Activated B cell treated with CpG ODN at 0.5 μM for 24 hours (primary cell): ENCODE results near the gene HOXD11. TPM values are rescaled to one million over a fixed set of nuclear protein-coding genes. Genes with fewer than 3 reads are reported as not detected.

Experiments used
- ATAC-seq: fragments of 200-7000 bp; cut with Tn5 transposase; one replicate; pipeline ENCODE4 v1.10.0; 2021; ENCODE audit warnings: low read depth, mild to moderate bottlenecking, moderate library complexity
- CTCF ChIA-PET: fragments of 350-600 bp; sonication (Branson Sonifier 250); formaldehyde crosslinking; loops from one replicate; lab custom pipeline; 2021; ENCODE audit warnings: antibody characterized with exemption; lab: Charles Lee
- POLR2A ChIA-PET: fragments of 350-600 bp; sonication (Branson Sonifier 250); formaldehyde crosslinking; loops from one replicate; lab custom pipeline; 2021; ENCODE audit warnings: antibody characterized with exemption; lab: Charles Lee
- DNase-seq: peaks from one replicate; pipeline ENCODE4 v3.0.0; 2022
- H3K27ac Mint-ChIP-seq: one replicate; pipeline ENCODE4 v1.8.0; 2020; ENCODE audit warnings: mixed read lengths
- H3K27me3 Mint-ChIP-seq: one replicate; pipeline ENCODE4 v1.8.0; 2021; ENCODE audit warnings: mixed read lengths
- H3K36me3 Mint-ChIP-seq: one replicate; pipeline ENCODE4 v1.8.0; 2021; ENCODE audit warnings: low read depth, mixed read lengths
- H3K4me1 Mint-ChIP-seq: one replicate; pipeline ENCODE4 v1.8.0; 2021; ENCODE audit warnings: mixed read lengths
- H3K4me3 Mint-ChIP-seq: one replicate; pipeline ENCODE4 v1.8.0; 2020; ENCODE audit warnings: mild to moderate bottlenecking, mixed read lengths
- H3K9me3 Mint-ChIP-seq: one replicate; pipeline ENCODE4 v1.8.0; 2020; ENCODE audit warnings: mixed read lengths
- intact Hi-C: fragments of 100-400 bp; cut with micrococcal nuclease; formaldehyde crosslinking; loops from one replicate; pipeline ENCODE4 v1.15.1; 2024
- total RNA-seq: library from RNA; stranded (reverse); gene quantifications from 2 replicates; pipeline ENCODE4 v1.2.3, GENCODE V29; 2022
- TF ChIP-seq, protein P1 (sequence below): fragments of 200-600 bp; IDR thresholded peaks from one replicate; pipeline ENCODE4 v1.8.0; 2022; ENCODE audit warnings: antibody characterized with exemption, mild to moderate bottlenecking

HOXD11 gene
- total RNA-seq, 1 donor from 2014 or later = not detected

DNA sequence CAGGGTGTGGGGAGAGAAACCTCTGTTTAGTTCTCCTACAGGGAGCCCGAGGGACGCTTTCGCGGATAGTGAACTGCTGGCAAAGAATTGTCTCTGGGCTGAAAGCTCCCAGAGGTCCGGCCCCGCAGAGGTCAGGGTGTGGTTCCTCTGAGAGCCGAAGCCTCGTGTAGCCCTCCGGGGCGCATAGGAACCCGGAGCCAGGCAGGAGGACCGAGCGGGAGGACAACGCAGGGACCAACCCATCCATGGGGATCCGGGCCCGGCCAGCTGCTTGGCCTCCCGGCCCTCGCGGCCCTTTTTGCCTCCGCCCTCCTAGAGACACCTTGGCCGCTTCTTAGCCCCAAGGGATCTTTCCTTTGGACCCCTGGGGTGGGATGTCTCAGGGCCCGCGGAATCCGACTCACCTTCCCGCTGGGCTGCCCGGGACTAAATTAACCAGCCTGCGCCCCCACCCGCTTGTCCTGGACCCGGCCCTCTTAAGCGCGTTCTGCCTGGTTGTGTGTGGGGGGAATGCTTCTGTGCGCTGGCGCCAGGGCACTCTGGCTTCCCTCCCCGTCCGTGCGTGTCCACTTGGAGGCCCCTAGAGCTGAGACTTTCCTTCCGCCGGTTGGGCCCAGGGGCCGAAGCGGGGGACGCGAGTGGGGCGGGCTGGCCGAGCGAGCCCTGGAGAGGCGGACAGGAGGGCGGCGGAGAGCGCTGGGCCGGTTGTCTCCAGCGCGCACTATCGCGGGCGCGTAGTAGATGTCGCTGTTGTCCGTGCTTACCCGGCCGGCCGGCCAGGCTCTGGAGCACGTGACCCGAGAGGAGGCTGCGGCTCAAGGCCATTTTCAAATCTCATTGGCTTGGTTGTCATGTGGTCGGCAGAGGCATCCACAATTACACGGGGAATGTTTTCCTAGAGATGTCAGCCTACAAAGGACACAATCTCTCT, 9.1 kb downstream of the HOXD11 start, which contains the start of gene HOXD10:
Gene HOXD10, plus strand, starts transcription at position 896 of the 931 bp plus-strand sequence. CDS start 56 bp downstream, outside the sequence.
- CTCF ChIA-PET = no interaction called here
- Mint-ChIP-seq H3K4me1 (peaks cover 4% of the 10 kb centered on the region), H3K27ac (no peak within 1 kb of the TSS), H3K27me3 (peaks cover 75% of the 10 kb centered on the region), H3K4me3 (no peak within 1 kb of the TSS), H3K36me3 (no peaks in the 10 kb centered on the region), H3K9me3 (no peaks in the 10 kb centered on the region)
- DNase-seq (no peak), ATAC-seq (no peak)
- intact Hi-C loops = no loop called here
- TF ChIP-seq, protein P1, sequence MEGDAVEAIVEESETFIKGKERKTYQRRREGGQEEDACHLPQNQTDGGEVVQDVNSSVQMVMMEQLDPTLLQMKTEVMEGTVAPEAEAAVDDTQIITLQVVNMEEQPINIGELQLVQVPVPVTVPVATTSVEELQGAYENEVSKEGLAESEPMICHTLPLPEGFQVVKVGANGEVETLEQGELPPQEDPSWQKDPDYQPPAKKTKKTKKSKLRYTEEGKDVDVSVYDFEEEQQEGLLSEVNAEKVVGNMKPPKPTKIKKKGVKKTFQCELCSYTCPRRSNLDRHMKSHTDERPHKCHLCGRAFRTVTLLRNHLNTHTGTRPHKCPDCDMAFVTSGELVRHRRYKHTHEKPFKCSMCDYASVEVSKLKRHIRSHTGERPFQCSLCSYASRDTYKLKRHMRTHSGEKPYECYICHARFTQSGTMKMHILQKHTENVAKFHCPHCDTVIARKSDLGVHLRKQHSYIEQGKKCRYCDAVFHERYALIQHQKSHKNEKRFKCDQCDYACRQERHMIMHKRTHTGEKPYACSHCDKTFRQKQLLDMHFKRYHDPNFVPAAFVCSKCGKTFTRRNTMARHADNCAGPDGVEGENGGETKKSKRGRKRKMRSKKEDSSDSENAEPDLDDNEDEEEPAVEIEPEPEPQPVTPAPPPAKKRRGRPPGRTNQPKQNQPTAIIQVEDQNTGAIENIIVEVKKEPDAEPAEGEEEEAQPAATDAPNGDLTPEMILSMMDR = no peak
- POLR2A ChIA-PET = no interaction called here

- ChIA-PET POLR2A (interaction anchor here (0.6 kb wide), 1 partner anchor 1160 kb away, joined by 8 read pairs; no protein-coding TSS in a partner anchor), CTCF (no interaction called here)
- TF ChIP-seq, protein P1 = no peak
- ATAC-seq (no peak), DNase-seq (no peak)
- Mint-ChIP-seq H3K4me1 (peaks cover 3% of the 10 kb centered on the region), H3K9me3 (no peaks in the 10 kb centered on the region), H3K36me3 (no peaks in the 10 kb centered on the region), H3K4me3 (no peak overlapping the region), H3K27ac (no peak overlapping the region), H3K27me3 (peaks cover 68% of the 10 kb centered on the region)
- intact Hi-C loops = no loop called here
These were observed 10.2 kb downstream of the HOXD11 start for GRCh38 chr2:176117162-176117822.

DNA sequence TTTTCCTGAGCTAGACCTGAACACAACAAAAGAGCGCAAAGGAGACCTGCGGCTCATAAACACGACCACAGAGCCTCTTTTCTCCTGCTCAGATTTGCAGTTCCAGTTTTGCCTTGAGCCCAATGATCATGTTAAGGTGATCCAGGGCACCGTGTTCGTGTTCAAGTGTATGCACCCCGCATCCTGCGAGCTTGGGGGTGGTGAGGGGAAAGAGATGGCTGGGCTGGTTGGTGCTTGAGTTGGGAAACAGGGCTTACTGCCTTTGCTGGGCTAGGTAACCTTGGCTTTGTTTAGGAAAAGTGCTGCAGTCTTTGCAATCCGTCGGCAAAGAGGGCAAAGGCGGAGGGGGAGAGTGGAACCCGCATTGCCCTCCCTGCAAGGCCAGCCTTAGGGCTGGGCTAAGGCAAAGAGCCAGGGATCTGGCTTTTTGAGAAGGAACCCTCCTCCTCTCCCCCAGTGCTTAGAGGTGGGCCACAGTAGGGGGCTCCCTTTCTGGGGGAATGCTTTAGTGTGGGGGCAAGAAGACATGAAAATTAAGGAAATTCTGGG, 10.8 kb downstream of the HOXD11 start:
- ChIA-PET CTCF (interaction anchor here (0.6 kb wide), 1 partner anchor 9 kb away, joined by 3 read pairs; no protein-coding TSS in a partner anchor), POLR2A (interaction anchor here (0.6 kb wide), 1 partner anchor 1159 kb away, joined by 8 read pairs; no protein-coding TSS in a partner anchor)
- ATAC-seq (no peak), DNase-seq (no peak)
- Mint-ChIP-seq H3K36me3 (no peaks in the 10 kb centered on the region), H3K4me1 (peaks cover 5% of the 10 kb centered on the region), H3K27ac (no peak overlapping the region), H3K4me3 (no peak overlapping the region), H3K9me3 (no peaks in the 10 kb centered on the region), H3K27me3 (peaks cover 64% of the 10 kb centered on the region)
- TF ChIP-seq, protein P1 = no peak
- intact Hi-C loops = no loop called here

GRCh38 chr2:176118601-176119339, 11.7 kb downstream of the HOXD11 start:
- no peak overlapping the region for H3K4me3 Mint-ChIP-seq
- H3K9me3 Mint-ChIP-seq = no peaks in the 10 kb centered on the region
- ATAC-seq = no peak
- ChIA-PET POLR2A (no interaction called here), CTCF (interaction anchor here (0.6 kb wide), 1 partner anchor 8 kb away, joined by 3 read pairs; no protein-coding TSS in a partner anchor)
- peaks cover 61% of the 10 kb centered on the region for H3K27me3 Mint-ChIP-seq
- no peak overlapping the region for H3K27ac Mint-ChIP-seq
- H3K36me3 Mint-ChIP-seq = no peaks in the 10 kb centered on the region
- peaks cover 8% of the 10 kb centered on the region for H3K4me1 Mint-ChIP-seq
- intact Hi-C loops = no loop called here
- TF ChIP-seq, protein P1 = no peak
- DNase-seq = no peak
